Gastrocnemius medialis (tissue), 4 donors: Measurements from ENCODE around the gene GDA.

ENCODE experiments used
- POLR2A ChIP-seq, 2 donors: fragments of 450-650 bp; IDR thresholded peaks; one replicate each; pipeline ENCODE4 v1.6.1; 2017; ENCODE audit warnings: antibody characterized with exemption in 2 of 2, mild to moderate bottlenecking in 2 of 2, moderate library complexity in 2 of 2
- TF ChIP-seq, protein P1 (sequence below), 5 experiments: fragments of 450-650 bp in 3 of 5; fragments of 200-600 bp in 2 of 5; sonication (generic) in 2 of 5; IDR thresholded peaks in 4 of 5; conservative IDR thresholded peaks in 1 of 5; 1 replicate in 4 of 5; 2 replicates in 1 of 5; pipeline ENCODE4 v1.5.1; 2016 to 2019; ENCODE audit warnings: antibody characterized with exemption in 5 of 5, mild to moderate bottlenecking in 3 of 5, moderate library complexity in 3 of 5

DNA sequence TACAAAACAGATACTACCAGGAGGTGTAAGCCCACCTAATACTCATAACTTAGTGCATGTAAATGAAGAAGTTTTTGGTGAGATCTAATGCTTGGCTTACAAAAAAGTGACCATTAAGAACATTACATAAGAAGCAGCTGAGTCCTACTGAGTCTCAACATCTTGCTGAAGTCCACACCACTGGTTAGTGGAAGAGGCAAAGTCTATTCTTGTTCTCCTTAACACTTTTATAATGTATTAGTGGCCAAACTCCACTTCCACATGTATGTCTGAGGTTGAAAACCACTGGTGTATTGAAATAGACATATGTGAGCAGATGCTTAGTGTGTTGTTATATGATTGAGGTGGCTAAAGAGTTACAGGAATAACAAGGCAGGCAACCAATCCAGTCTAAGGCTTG lies 18.9 kb upstream of the GDA start:
- TF ChIP-seq POLR2A (IDR thresholded peaks at IDR 0.05): no peak
- TF ChIP-seq, protein P1, sequence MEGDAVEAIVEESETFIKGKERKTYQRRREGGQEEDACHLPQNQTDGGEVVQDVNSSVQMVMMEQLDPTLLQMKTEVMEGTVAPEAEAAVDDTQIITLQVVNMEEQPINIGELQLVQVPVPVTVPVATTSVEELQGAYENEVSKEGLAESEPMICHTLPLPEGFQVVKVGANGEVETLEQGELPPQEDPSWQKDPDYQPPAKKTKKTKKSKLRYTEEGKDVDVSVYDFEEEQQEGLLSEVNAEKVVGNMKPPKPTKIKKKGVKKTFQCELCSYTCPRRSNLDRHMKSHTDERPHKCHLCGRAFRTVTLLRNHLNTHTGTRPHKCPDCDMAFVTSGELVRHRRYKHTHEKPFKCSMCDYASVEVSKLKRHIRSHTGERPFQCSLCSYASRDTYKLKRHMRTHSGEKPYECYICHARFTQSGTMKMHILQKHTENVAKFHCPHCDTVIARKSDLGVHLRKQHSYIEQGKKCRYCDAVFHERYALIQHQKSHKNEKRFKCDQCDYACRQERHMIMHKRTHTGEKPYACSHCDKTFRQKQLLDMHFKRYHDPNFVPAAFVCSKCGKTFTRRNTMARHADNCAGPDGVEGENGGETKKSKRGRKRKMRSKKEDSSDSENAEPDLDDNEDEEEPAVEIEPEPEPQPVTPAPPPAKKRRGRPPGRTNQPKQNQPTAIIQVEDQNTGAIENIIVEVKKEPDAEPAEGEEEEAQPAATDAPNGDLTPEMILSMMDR (IDR thresholded peaks at IDR 0.05 in 4 of 5, conservative IDR thresholded peaks at IDR 0.05 in 1 of 5): no peak
